ENCODE results near the gene ZGPAT. TPM values are rescaled to one million over a fixed set of nuclear protein-coding genes. Genes with fewer than 3 reads are reported as not detected.

The ZGPAT gene
- total and polyA plus RNA-seq, 2 of the 13 experiments (the other 11 are each of a cell fraction or from before 2014, with no cell fraction given) = 23.0 to 41.9 TPM

DNA sequence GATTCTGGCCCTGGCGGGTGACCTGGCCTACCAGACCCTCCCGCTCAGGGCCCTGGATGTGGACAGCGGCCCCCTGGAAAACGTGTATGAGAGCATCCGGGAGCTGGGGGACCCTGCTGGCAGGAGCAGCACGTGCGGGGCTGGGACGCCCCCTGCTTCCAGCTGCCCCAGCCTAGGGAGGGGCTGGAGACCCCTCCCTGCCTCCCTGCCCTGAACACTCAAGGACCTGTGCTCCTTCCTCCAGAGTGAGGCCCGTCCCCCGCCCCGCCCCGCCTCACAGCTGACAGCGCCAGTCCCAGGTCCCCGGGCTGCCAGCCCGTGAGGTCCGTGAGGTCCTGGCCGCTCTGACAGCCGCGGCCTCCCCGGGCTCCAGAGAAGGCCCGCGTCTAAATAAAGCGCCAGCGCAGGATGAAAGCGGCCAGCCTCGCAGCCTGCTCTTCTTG lies 30.9 kb downstream of the ZGPAT start (continued):
- TF ChIP-seq, protein P1, sequence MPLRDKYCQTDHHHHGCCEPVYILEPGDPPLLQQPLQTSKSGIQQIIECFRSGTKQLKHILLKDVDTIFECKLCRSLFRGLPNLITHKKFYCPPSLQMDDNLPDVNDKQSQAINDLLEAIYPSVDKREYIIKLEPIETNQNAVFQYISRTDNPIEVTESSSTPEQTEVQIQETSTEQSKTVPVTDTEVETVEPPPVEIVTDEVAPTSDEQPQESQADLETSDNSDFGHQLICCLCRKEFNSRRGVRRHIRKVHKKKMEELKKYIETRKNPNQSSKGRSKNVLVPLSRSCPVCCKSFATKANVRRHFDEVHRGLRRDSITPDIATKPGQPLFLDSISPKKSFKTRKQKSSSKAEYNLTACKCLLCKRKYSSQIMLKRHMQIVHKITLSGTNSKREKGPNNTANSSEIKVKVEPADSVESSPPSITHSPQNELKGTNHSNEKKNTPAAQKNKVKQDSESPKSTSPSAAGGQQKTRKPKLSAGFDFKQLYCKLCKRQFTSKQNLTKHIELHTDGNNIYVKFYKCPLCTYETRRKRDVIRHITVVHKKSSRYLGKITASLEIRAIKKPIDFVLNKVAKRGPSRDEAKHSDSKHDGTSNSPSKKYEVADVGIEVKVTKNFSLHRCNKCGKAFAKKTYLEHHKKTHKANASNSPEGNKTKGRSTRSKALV (CRISPR knock-in tag; IDR thresholded peaks at IDR 0.05) = no peak
- TF ChIP-seq TCF12 (IDR thresholded peaks at IDR 0.05) (no peak), TCF12 (CRISPR knock-in tag; IDR thresholded peaks at IDR 0.05) (no peak), ZNF629 (CRISPR knock-in tag; conservative IDR thresholded peaks at IDR 0.05) (0 out of 2 replicates have a peak, but pooled peaks have one; percentile 1), NCOA1 (CRISPR knock-in tag; IDR thresholded peaks at IDR 0.05) (peak; percentile 95; the same call in 1 of the 2 replicates), MYC (CRISPR knock-in tag; IDR thresholded peaks at IDR 0.05; ENCODE audit: borderline replicate concordance) (no peak), PHF8 (CRISPR knock-in tag; IDR thresholded peaks at IDR 0.05) (peak; percentile 7; the same call in 1 of the 2 replicates), AFF4 (CRISPR knock-in tag; IDR thresholded peaks at IDR 0.05) (no peak), ZNF790 (CRISPR knock-in tag; IDR thresholded peaks at IDR 0.05; ENCODE audit: borderline replicate concordance) (peak; percentile 92; the same call in 1 of the 2 replicates), RARG (CRISPR knock-in tag; IDR thresholded peaks at IDR 0.05; ENCODE audit: low read depth) (peak; percentile 95), DRAP1 (CRISPR knock-in tag; IDR thresholded peaks at IDR 0.05) (no peak), HNRNPH1 (optimal IDR thresholded peaks at IDR 0.05; ENCODE audit: low read depth, low read length) (no peak)
- TF ChIP-seq, protein P2, sequence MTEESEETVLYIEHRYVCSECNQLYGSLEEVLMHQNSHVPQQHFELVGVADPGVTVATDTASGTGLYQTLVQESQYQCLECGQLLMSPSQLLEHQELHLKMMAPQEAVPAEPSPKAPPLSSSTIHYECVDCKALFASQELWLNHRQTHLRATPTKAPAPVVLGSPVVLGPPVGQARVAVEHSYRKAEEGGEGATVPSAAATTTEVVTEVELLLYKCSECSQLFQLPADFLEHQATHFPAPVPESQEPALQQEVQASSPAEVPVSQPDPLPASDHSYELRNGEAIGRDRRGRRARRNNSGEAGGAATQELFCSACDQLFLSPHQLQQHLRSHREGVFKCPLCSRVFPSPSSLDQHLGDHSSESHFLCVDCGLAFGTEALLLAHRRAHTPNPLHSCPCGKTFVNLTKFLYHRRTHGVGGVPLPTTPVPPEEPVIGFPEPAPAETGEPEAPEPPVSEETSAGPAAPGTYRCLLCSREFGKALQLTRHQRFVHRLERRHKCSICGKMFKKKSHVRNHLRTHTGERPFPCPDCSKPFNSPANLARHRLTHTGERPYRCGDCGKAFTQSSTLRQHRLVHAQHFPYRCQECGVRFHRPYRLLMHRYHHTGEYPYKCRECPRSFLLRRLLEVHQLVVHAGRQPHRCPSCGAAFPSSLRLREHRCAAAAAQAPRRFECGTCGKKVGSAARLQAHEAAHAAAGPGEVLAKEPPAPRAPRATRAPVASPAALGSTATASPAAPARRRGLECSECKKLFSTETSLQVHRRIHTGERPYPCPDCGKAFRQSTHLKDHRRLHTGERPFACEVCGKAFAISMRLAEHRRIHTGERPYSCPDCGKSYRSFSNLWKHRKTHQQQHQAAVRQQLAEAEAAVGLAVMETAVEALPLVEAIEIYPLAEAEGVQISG (CRISPR knock-in tag; IDR thresholded peaks at IDR 0.05) = no peak
- TF ChIP-seq, protein P3, sequence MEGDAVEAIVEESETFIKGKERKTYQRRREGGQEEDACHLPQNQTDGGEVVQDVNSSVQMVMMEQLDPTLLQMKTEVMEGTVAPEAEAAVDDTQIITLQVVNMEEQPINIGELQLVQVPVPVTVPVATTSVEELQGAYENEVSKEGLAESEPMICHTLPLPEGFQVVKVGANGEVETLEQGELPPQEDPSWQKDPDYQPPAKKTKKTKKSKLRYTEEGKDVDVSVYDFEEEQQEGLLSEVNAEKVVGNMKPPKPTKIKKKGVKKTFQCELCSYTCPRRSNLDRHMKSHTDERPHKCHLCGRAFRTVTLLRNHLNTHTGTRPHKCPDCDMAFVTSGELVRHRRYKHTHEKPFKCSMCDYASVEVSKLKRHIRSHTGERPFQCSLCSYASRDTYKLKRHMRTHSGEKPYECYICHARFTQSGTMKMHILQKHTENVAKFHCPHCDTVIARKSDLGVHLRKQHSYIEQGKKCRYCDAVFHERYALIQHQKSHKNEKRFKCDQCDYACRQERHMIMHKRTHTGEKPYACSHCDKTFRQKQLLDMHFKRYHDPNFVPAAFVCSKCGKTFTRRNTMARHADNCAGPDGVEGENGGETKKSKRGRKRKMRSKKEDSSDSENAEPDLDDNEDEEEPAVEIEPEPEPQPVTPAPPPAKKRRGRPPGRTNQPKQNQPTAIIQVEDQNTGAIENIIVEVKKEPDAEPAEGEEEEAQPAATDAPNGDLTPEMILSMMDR (CRISPR knock-in tag; IDR thresholded peaks at IDR 0.05) = 0 out of 2 replicates have a peak, but pooled peaks have one; percentile 1
- TF ChIP-seq, protein P4, sequence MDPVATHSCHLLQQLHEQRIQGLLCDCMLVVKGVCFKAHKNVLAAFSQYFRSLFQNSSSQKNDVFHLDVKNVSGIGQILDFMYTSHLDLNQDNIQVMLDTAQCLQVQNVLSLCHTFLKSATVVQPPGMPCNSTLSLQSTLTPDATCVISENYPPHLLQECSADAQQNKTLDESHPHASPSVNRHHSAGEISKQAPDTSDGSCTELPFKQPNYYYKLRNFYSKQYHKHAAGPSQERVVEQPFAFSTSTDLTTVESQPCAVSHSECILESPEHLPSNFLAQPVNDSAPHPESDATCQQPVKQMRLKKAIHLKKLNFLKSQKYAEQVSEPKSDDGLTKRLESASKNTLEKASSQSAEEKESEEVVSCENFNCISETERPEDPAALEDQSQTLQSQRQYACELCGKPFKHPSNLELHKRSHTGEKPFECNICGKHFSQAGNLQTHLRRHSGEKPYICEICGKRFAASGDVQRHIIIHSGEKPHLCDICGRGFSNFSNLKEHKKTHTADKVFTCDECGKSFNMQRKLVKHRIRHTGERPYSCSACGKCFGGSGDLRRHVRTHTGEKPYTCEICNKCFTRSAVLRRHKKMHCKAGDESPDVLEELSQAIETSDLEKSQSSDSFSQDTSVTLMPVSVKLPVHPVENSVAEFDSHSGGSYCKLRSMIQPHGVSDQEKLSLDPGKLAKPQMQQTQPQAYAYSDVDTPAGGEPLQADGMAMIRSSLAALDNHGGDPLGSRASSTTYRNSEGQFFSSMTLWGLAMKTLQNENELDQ (CRISPR knock-in tag; IDR thresholded peaks at IDR 0.05; ENCODE audit: borderline replicate concordance) = no peak
